ENCODE data around the gene EGR4. TPM values are rescaled to one million over a fixed set of nuclear protein-coding genes. Genes with fewer than 3 reads are reported as not detected.

Gene EGR4
- total RNA-seq, 1 donor from 2014 or later = not detected

GRCh38 chr2:73333564-73333963 is 40.2 kb upstream of the EGR4 start:
- no peaks in the 10 kb centered on the region for H3K36me3 ChIP-seq
- no peak for TF ChIP-seq CTCF (IDR thresholded peaks at IDR 0.05)
- H3K27ac ChIP-seq = no peak overlapping the region
- DNase-seq (no peak), ATAC-seq (no peak)
- no peak overlapping the region for H3K4me3 ChIP-seq
- no peaks in the 10 kb centered on the region for H3K9me3 ChIP-seq
- no peaks in the 10 kb centered on the region for H3K27me3 ChIP-seq
- no peaks in the 10 kb centered on the region for H3K4me1 ChIP-seq
- intact Hi-C loops (cut with DNase I) = no loop called here

- Histone ChIP-seq H3K36me3 (no peaks in the 10 kb centered on the region), H3K4me3 (no peak overlapping the region), H3K9me3 (no peaks in the 10 kb centered on the region), H3K4me1 (no peaks in the 10 kb centered on the region), H3K27ac (no peak overlapping the region), H3K27me3 (peaks cover 20% of the 10 kb centered on the region)
- DNase-seq = no peak
- ATAC-seq = no peak
- intact Hi-C loops (cut with DNase I) = no loop called here
- TF ChIP-seq CTCF (IDR thresholded peaks at IDR 0.05) = no peak
Measured at GRCh38 chr2:73324126-73324725, 30.9 kb upstream of the EGR4 start.

GRCh38 chr2:73323551-73323950 is 30.2 kb upstream of the EGR4 start:
- intact Hi-C loops (cut with DNase I) = no loop called here
- peaks cover 20% of the 10 kb centered on the region for H3K27me3 ChIP-seq
- H3K36me3 ChIP-seq = no peaks in the 10 kb centered on the region
- ATAC-seq (no peak), DNase-seq (no peak)
- H3K4me3 ChIP-seq = no peak overlapping the region
- no peaks in the 10 kb centered on the region for H3K9me3 ChIP-seq
- no peak for TF ChIP-seq CTCF (IDR thresholded peaks at IDR 0.05)
- no peaks in the 10 kb centered on the region for H3K4me1 ChIP-seq
- H3K27ac ChIP-seq = no peak overlapping the region

GRCh38 chr2:73314441-73314840 is 21.1 kb upstream of the EGR4 start:
- intact Hi-C loops (cut with DNase I) = no loop called here
- DNase-seq = no peak
- Histone ChIP-seq H3K4me1 (no peaks in the 10 kb centered on the region), H3K4me3 (no peak overlapping the region), H3K36me3 (no peaks in the 10 kb centered on the region), H3K9me3 (no peaks in the 10 kb centered on the region), H3K27ac (no peak overlapping the region), H3K27me3 (no peaks in the 10 kb centered on the region)
- no peak for TF ChIP-seq CTCF (IDR thresholded peaks at IDR 0.05)
- no peak for ATAC-seq

GRCh38 chr2:73307720-73308119 is 14.4 kb upstream of the EGR4 start:
- ATAC-seq (no peak), DNase-seq (no peak)
- Histone ChIP-seq H3K9me3 (no peaks in the 10 kb centered on the region), H3K27me3 (no peaks in the 10 kb centered on the region), H3K4me1 (no peaks in the 10 kb centered on the region), H3K36me3 (no peaks in the 10 kb centered on the region), H3K4me3 (no peak overlapping the region), H3K27ac (no peak overlapping the region)
- TF ChIP-seq CTCF (IDR thresholded peaks at IDR 0.05) = no peak
- intact Hi-C loops (cut with DNase I) = no loop called here

- Histone ChIP-seq H3K9me3 (no peaks in the 10 kb centered on the region), H3K27ac (no peak overlapping the region), H3K4me1 (no peaks in the 10 kb centered on the region), H3K4me3 (no peak overlapping the region), H3K27me3 (peaks cover 38% of the 10 kb centered on the region), H3K36me3 (no peaks in the 10 kb centered on the region)
- no peak for TF ChIP-seq CTCF (IDR thresholded peaks at IDR 0.05)
- DNase-seq (no peak), ATAC-seq (no peak)
- intact Hi-C loops (cut with DNase I) = no loop called here
Measured at GRCh38 chr2:73301636-73302035, 8.3 kb upstream of the EGR4 start.

All from upper lobe of right lung (tissue), 1 donor.